Activated naive CD4-positive, alpha-beta T cell treated with anti-CD3 and anti-CD28 coated beads, Interleukin-2, amount 10 ng/mL, durations not matched to agents 7 days and 5 days (primary cell): ENCODE measurements around the gene PLRG1.

ENCODE experiments used
- CTCF ChIA-PET: fragments of 350-600 bp; sonication (Branson Sonifier 250); formaldehyde crosslinking; loops from one replicate; lab custom pipeline; 2021; ENCODE audit warnings: antibody characterized with exemption; lab: Charles Lee
- DNase-seq: peaks from one replicate; pipeline ENCODE4 v3.0.0-alpha.2; 2020
- H3K27ac Mint-ChIP-seq: one replicate; pipeline ENCODE4 v1.8.0; 2021; ENCODE audit warnings: mild to moderate bottlenecking, moderate library complexity, mixed read lengths
- H3K27me3 Mint-ChIP-seq: one replicate; pipeline ENCODE4 v1.8.0; 2021; ENCODE audit warnings: mild to moderate bottlenecking, mixed read lengths
- H3K36me3 Mint-ChIP-seq: one replicate; pipeline ENCODE4 v1.8.0; 2021; ENCODE audit warnings: mixed read lengths
- H3K4me1 Mint-ChIP-seq: one replicate; pipeline ENCODE4 v1.8.0; 2021; ENCODE audit warnings: mixed read lengths
- H3K4me3 Mint-ChIP-seq: one replicate; pipeline ENCODE4 v1.8.0; 2021; ENCODE audit warnings: mild to moderate bottlenecking, moderate library complexity, mixed read lengths
- H3K9me3 Mint-ChIP-seq: one replicate; pipeline ENCODE4 v1.8.0; 2021; ENCODE audit warnings: mixed read lengths

PLRG1 gene

DNA sequence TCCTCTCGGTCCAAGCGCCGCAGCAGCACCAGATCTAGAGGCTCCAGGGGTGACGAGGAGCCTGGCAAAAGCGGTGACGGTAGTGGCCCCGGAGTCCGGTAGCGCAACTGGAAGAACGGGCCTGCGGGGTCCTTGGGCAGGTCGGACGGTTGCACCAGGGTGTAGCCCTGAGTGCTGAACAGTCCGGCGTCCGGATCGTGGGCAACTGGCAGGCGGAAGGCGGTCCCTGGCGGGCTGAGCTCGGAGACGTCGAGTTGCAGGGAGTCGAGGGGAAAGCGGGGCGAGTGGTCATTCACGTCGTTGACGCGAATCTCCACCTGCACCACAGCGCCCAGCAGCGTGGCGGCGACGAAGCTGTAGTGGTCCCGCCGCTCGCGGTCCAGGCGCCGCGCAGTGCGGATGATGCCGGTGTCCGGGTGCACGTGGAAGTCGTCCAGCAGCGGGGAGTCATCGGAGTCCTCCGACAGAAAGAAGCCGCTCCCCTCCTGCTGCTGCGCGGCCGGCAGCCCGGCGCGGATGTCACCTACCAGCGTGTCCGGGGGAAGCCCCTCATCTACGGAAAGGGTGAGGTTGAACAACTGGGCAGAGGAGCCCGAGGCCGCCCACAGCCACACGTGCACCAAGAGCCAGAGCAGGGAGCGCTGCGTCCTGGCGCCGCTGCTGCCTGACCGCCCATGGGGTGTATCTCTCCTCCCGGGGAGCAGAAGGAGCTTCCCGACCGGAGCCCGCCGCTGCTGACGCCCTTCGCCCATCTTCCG lies 59.4 kb downstream of the PLRG1 start:
- H3K27ac Mint-ChIP-seq: peak overlapping the region; percentile 52
- H3K4me1 Mint-ChIP-seq: peaks cover 18% of the 10 kb centered on the region
- DNase-seq: no peak
- H3K36me3 Mint-ChIP-seq: no peaks in the 10 kb centered on the region
- CTCF ChIA-PET: interaction anchor here (1.0 kb wide), 1 partner anchor 15 kb away, joined by 3 read pairs; no protein-coding TSS in a partner anchor
- H3K27me3 Mint-ChIP-seq: peaks cover 64% of the 10 kb centered on the region
- H3K4me3 Mint-ChIP-seq: peak overlapping the region; percentile 55
- H3K9me3 Mint-ChIP-seq: no peaks in the 10 kb centered on the region

DNA sequence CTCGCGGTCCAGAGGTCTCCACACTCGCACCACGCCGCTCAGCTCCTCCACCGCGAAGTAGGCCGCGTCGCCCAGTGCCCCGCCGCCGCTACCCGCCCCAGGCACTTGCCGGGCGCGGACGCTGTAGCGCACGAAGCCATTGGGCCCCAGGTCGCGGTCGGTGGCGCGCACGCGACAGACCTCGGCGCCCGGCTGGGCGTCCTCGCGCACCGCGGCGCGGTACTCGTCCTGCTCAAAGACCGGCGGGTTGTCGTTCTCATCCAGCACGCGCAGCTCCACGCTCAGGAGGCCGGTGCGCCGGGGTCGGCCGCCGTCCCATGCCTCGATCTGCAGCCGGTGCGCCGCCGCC lies 60.0 kb downstream of the PLRG1 start:
- no peak for DNase-seq
- Mint-ChIP-seq H3K27ac (no peak overlapping the region), H3K9me3 (no peaks in the 10 kb centered on the region), H3K27me3 (peaks cover 64% of the 10 kb centered on the region), H3K4me1 (peaks cover 18% of the 10 kb centered on the region), H3K36me3 (no peaks in the 10 kb centered on the region), H3K4me3 (peak overlapping the region; percentile 55)
- CTCF ChIA-PET: no interaction called here

DNA sequence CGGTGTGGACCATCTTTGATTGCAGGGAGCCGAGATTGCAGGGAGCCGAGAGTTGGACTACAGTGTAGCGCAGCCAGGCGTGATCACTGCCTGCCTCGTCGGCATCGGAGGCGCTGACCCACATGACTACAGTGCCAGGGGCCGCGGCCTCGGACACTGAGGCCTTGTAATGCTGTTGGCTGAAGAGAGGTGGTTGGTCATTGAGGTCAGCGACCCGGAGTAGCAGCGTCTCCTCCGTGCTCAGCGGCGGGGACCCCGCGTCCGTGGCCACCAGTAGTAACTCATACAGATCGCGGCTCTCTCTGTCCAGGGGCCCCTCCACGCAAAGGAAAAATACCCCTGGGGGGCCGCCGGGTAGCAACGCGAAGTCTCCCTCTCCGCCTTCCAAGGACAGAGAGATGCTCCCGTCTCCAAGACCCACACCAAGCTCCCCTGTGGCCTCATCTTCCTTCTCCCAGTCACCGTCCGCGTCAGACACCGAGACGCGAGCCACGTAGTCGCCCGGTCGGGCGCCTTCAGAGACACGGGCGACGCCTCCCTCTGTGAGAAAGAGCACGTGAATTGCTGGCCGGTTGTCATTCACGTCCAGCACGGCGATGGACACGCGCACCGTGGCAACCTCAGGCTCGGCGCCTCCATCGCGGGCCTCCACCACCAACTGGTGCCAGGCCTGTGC lies 60.5 kb downstream of the PLRG1 start:
- no peak overlapping the region for H3K4me3 Mint-ChIP-seq
- peaks cover 18% of the 10 kb centered on the region for H3K4me1 Mint-ChIP-seq
- no peak overlapping the region for H3K27ac Mint-ChIP-seq
- peaks cover 64% of the 10 kb centered on the region for H3K27me3 Mint-ChIP-seq
- CTCF ChIA-PET: no interaction called here
- no peaks in the 10 kb centered on the region for H3K36me3 Mint-ChIP-seq
- no peaks in the 10 kb centered on the region for H3K9me3 Mint-ChIP-seq
- DNase-seq: no peak

DNA sequence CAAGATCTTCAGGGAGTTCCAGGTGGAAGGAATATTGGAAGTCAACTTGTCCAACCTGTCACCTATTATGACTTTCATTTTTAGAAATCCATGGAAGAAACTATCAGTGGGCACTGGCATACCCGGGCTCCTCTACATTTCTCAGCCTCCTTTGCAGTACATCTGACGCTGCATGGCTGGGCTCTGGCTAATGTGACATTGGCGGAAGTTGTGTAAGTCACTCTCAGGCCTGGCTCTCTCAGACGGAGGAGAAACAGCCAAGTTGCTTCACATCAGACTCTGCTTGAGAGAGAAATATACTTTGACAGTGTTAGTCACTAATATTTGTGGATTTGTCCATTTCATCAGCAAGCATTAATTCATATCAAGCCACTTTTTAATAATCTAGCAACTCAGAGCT lies 63.1 kb downstream of the PLRG1 start:
- Mint-ChIP-seq H3K27me3 (peaks cover 44% of the 10 kb centered on the region), H3K27ac (no peak overlapping the region), H3K4me1 (peaks cover 13% of the 10 kb centered on the region), H3K9me3 (no peaks in the 10 kb centered on the region), H3K4me3 (no peak overlapping the region), H3K36me3 (no peaks in the 10 kb centered on the region)
- no peak for DNase-seq
- CTCF ChIA-PET: no interaction called here

DNA sequence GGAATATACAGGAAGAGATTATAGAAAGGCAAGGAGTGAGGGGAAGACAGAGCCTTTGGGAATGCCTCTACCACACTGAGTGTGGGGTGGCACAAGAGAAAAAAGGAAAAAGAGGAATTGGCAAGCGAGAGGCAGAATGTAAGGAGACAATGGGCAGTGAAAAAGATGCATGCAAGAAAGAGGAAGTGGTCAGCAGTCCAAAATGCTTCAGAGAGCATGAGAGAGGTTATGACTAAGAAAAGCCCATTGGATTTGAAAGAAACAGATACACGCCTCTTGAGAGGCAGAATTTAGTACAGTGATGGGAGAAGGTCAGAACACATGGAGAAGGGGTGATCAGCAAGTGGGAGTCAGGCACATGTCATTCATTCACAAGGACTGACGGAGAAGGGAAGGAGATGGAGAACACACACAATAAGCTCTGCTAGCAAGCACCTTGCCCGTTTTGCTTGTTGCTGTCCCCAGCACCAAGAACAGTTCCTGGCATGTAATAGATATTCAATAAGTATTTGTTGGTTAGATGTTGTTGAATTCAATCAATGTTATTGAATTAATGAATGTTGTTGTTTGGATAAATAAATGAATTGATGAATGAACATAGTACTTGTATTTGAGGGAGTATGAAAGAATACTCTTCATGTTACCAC lies 65.0 kb downstream of the PLRG1 start:
- H3K4me1 Mint-ChIP-seq: no peaks in the 10 kb centered on the region
- H3K9me3 Mint-ChIP-seq: no peaks in the 10 kb centered on the region
- no peak for DNase-seq
- CTCF ChIA-PET: interaction anchor here (0.7 kb wide), 2 partner anchors 69 to 128 kb away, joined by 3 read pairs; no protein-coding TSS in a partner anchor
- no peaks in the 10 kb centered on the region for H3K36me3 Mint-ChIP-seq
- H3K27me3 Mint-ChIP-seq: peaks cover 25% of the 10 kb centered on the region
- H3K27ac Mint-ChIP-seq: no peak overlapping the region
- H3K4me3 Mint-ChIP-seq: no peak overlapping the region
